AG04449 (cell line): ENCODE measurements around the gene OPHN1.

Experiments
- CTCF ChIA-PET: fragments of 350-600 bp; formaldehyde crosslinking; extraction: SDS; loops from one replicate; lab custom pipeline; 2021; ENCODE audit warnings: antibody characterized with exemption; lab: Yijun Ruan, JAX
- POLR2A ChIA-PET: fragments of 400-600, 350-600 bp; formaldehyde crosslinking; extraction: SDS; loops from one replicate; lab custom pipeline; 2020; ENCODE audit warnings: antibody characterized with exemption, inconsistent platforms; lab: Yijun Ruan, JAX
- DNase-seq: peaks from one replicate; pipeline ENCODE4 v3.0.0-alpha.2; 2010; ENCODE audit warnings: low read depth, low spot score
- H3K4me3 ChIP-seq: 2 replicates; pipeline ENCODE4 v1.5.1; 2011; ENCODE audit warnings: low read depth, mild to moderate bottlenecking, control low read depth, low read length
- CTCF ChIP-seq: IDR thresholded peaks from one replicate; pipeline ENCODE4 v1.5.1; 2011; ENCODE audit warnings: mild to moderate bottlenecking, moderate library complexity, low read length, control low read depth, inconsistent platforms; ENCODE audit not compliant: insufficient read depth; ENCODE audit errors: missing control alignments

Gene OPHN1

GRCh38 chrX:68203211-68203610, 230.1 kb downstream of the OPHN1 start:
- TF ChIP-seq CTCF: no peak

GRCh38 chrX:68199062-68199848, 234.0 kb downstream of the OPHN1 start:
- ChIA-PET CTCF (interaction anchor here (0.9 to 2.3 kb wide), 7 partner anchors 11 to 511 kb away, joined by 3 to 6 read pairs (median 4); no protein-coding TSS in a partner anchor), POLR2A (no interaction called here)
- no peak overlapping the region for H3K4me3 ChIP-seq
- no peak for DNase-seq
- TF ChIP-seq CTCF: no peak

More at GRCh38 chrX:68203211-68203610, 230.1 kb downstream of the OPHN1 start:
- POLR2A ChIA-PET: no interaction called here
- DNase-seq: no peak
- CTCF ChIA-PET: no interaction called here
- no peak overlapping the region for H3K4me3 ChIP-seq

- no peak for DNase-seq
- H3K4me3 ChIP-seq: no peak overlapping the region
- ChIA-PET CTCF (interaction anchor here (0.7 to 3.9 kb wide), 29 partner anchors 8 to 513 kb away, joined by 3 to 20 read pairs (median 5); partner anchors contain the start of gene YIPF6), POLR2A (no interaction called here)
- peak; percentile 34 for TF ChIP-seq CTCF
These were observed 236.1 kb downstream of the OPHN1 start for GRCh38 chrX:68196939-68197791.

GRCh38 chrX:68195561-68195960, 237.7 kb downstream of the OPHN1 start:
- DNase-seq: no peak
- ChIA-PET CTCF (interaction anchor here (2.0 to 3.9 kb wide), 3 partner anchors 42 to 515 kb away, joined by 5 to 14 read pairs (median 10); no protein-coding TSS in a partner anchor), POLR2A (no interaction called here)
- TF ChIP-seq CTCF: no peak
- no peak overlapping the region for H3K4me3 ChIP-seq

GRCh38 chrX:68193786-68194185, 239.5 kb downstream of the OPHN1 start:
- ChIA-PET POLR2A (no interaction called here), CTCF (interaction anchor here (0.9 to 1.5 kb wide), 5 partner anchors 8 to 296 kb away, joined by 3 to 7 read pairs (median 6); no protein-coding TSS in a partner anchor)
- DNase-seq: no peak
- H3K4me3 ChIP-seq: no peak overlapping the region
- no peak for TF ChIP-seq CTCF
